Measurements from ENCODE around the gene MACROD1. TPM values are rescaled to one million over a fixed set of nuclear protein-coding genes. Genes with fewer than 3 reads are reported as not detected.

The MACROD1 gene
- total and polyA plus RNA-seq, 10 donors: 5.1 to 20.3 (median 7.8) TPM

- no peaks in the 10 kb centered on the region for H3K27me3 ChIP-seq (replicated peaks in 1 of 7)
- intact Hi-C loops (cut with DNase I; ENCODE audit: low total_unique reads): no loop called here
- no peak overlapping the region for H3K27ac ChIP-seq
- DNase-seq: no peak
- H3K4me1 ChIP-seq: peaks cover 0 to 19% (median 2%) of the 10 kb centered on the region in 6 donors
- WGBS, 5 donors: 71 to 85% (median 80%) methylated on average over 6 to 15 of the region's 15 CpGs
- TF ChIP-seq CTCF (IDR thresholded peaks at IDR 0.05 in 8 of 11, conservative IDR thresholded peaks at IDR 0.05 in 3 of 11): no peak
- H3K4me3 ChIP-seq: no peak overlapping the region
- no peaks in the 10 kb centered on the region for H3K9me3 ChIP-seq
- H3K36me3 ChIP-seq: no peaks in the 10 kb centered on the region
Measured at GRCh38 chr11:64053699-64054098, 112.2 kb downstream of the MACROD1 start.

- intact Hi-C loops (cut with DNase I; ENCODE audit: low total_unique reads): no loop called here
- H3K9me3 ChIP-seq: no peaks in the 10 kb centered on the region
- peaks cover 0 to 13% (median under 1%) of the 10 kb centered on the region in 6 donors for H3K4me1 ChIP-seq
- H3K36me3 ChIP-seq: no peaks in the 10 kb centered on the region
- no peaks in the 10 kb centered on the region for H3K27me3 ChIP-seq (replicated peaks in 1 of 7)
- WGBS, 5 donors: 79 to 91% (median 87%) methylated on average over 6 to 11 of the region's 11 CpGs
- DNase-seq: no peak
- TF ChIP-seq POLR2A (IDR thresholded peaks at IDR 0.05) (no peak), POLR2AphosphoS5 (IDR thresholded peaks at IDR 0.05) (no peak), CTCF (IDR thresholded peaks at IDR 0.05 in 8 of 11, conservative IDR thresholded peaks at IDR 0.05 in 3 of 11) (no peak)
- no peak overlapping the region for H3K4me3 ChIP-seq
- H3K27ac ChIP-seq: no peak overlapping the region
Measured at GRCh38 chr11:64052938-64053622, 112.8 kb downstream of the MACROD1 start.

GRCh38 chr11:64052436-64052835 lies 113.5 kb downstream of the MACROD1 start:
- WGBS, 5 donors: 89 to 98% (median 92%) methylated on average over 2 of the region's 2 CpGs
- Histone ChIP-seq H3K36me3 (no peaks in the 10 kb centered on the region), H3K4me3 (no peak overlapping the region), H3K27ac (no peak overlapping the region), H3K27me3 (replicated peaks in 1 of 7) (no peaks in the 10 kb centered on the region), H3K9me3 (no peaks in the 10 kb centered on the region), H3K4me1 (peaks cover 0 to 7% (median 0%) of the 10 kb centered on the region in 6 donors)
- no peak for DNase-seq
- TF ChIP-seq POLR2AphosphoS5 (IDR thresholded peaks at IDR 0.05) (no peak), POLR2A (IDR thresholded peaks at IDR 0.05) (no peak), CTCF (IDR thresholded peaks at IDR 0.05 in 8 of 11, conservative IDR thresholded peaks at IDR 0.05 in 3 of 11) (no peak)
- intact Hi-C loops (cut with DNase I; ENCODE audit: low total_unique reads): no loop called here

GRCh38 chr11:64051297-64051696 lies 114.6 kb downstream of the MACROD1 start:
- WGBS, 5 donors: 93 to 97% (median 95%) methylated on average over 6 to 19 of the region's 19 CpGs

More at GRCh38 chr11:64051297-64051696, 114.6 kb downstream of the MACROD1 start:
- no peak for DNase-seq
- Histone ChIP-seq H3K36me3 (no peaks in the 10 kb centered on the region), H3K9me3 (no peaks in the 10 kb centered on the region), H3K27me3 (replicated peaks in 1 of 7) (no peaks in the 10 kb centered on the region), H3K4me3 (no peak overlapping the region), H3K27ac (no peak overlapping the region), H3K4me1 (no peaks in the 10 kb centered on the region)
- no peak for TF ChIP-seq CTCF (IDR thresholded peaks at IDR 0.05 in 8 of 11, conservative IDR thresholded peaks at IDR 0.05 in 3 of 11)
- intact Hi-C loops (cut with DNase I; ENCODE audit: low total_unique reads): no loop called here

Measured in spleen (tissue), 11 donors.